IPS DF 4.7 (cell line): ENCODE measurements around the gene ABR.
"Not testable (repeated sequence)": the region's sequence is repeated elsewhere in the genome, so short reads cannot be mapped to it uniquely, and the experiment has no call there.

Experiments
- DNase-seq: peaks from one replicate; pipeline ENCODE4 v3.0.0-alpha.2; 2013; ENCODE audit warnings: low spot score; ENCODE audit errors: extremely low read depth

Gene ABR

GRCh38 chr17:1150863-1151600 is 28.7 kb downstream of the ABR start:
- no peak for DNase-seq

GRCh38 chr17:1149869-1150268 is 29.9 kb downstream of the ABR start:
- DNase-seq, result no peak

GRCh38 chr17:1147664-1148063 is 32.1 kb downstream of the ABR start:
- no peak for DNase-seq

GRCh38 chr17:1146561-1147265 is 33.1 kb downstream of the ABR start:
- DNase-seq, result no peak

- no peak for DNase-seq
Observed at GRCh38 chr17:1145311-1145986, 34.3 kb downstream of the ABR start.

- DNase-seq, result no peak
Observed at GRCh38 chr17:1144162-1144561, 35.6 kb downstream of the ABR start.

GRCh38 chr17:1143573-1143972 is 36.2 kb downstream of the ABR start:
- no peak for DNase-seq

- DNase-seq, result no peak
Observed at GRCh38 chr17:1142561-1142971, 37.2 kb downstream of the ABR start.

- no peak for DNase-seq
Observed at GRCh38 chr17:1137465-1137894, 42.3 kb downstream of the ABR start.

GRCh38 chr17:1136748-1137147 is 43.0 kb downstream of the ABR start:
- no peak for DNase-seq

- no peak for DNase-seq
Observed at GRCh38 chr17:1134634-1135324, 45.0 kb downstream of the ABR start.

- DNase-seq, result no peak
Observed at GRCh38 chr17:1130191-1130590, 49.6 kb downstream of the ABR start.

GRCh38 chr17:1128463-1128862 is 51.3 kb downstream of the ABR start:
- DNase-seq, result not testable (repeated sequence)

- DNase-seq, result no peak
Observed at GRCh38 chr17:1126801-1127550, 52.8 kb downstream of the ABR start.

- no peak for DNase-seq
Observed at GRCh38 chr17:1126250-1126797, 53.5 kb downstream of the ABR start.

- no peak for DNase-seq
Observed at GRCh38 chr17:1125788-1126145, 54.0 kb downstream of the ABR start.

GRCh38 chr17:1124896-1125787 is 54.6 kb downstream of the ABR start:
- DNase-seq, result no peak

- DNase-seq, result no peak
Observed at GRCh38 chr17:1123921-1124715, 55.7 kb downstream of the ABR start.

- no peak for DNase-seq
Observed at GRCh38 chr17:1123393-1123831, 56.4 kb downstream of the ABR start.
